Hepatocyte (in vitro differentiated cells): Measurements from ENCODE around the gene UBQLN4.

Experiments used
- CTCF ChIP-seq: fragments of 200-600 bp; sonication (generic); IDR thresholded peaks from 2 replicates; pipeline ENCODE4 v1.5.1; 2016; ENCODE audit warnings: antibody characterized with exemption, mild to moderate bottlenecking; ENCODE audit not compliant: poor library complexity
- EZH2 ChIP-seq: fragments of 200-600 bp; sonication (generic); IDR thresholded peaks from 2 replicates; pipeline ENCODE4 v1.6.1; 2016; ENCODE audit warnings: antibody characterized with exemption, mild to moderate bottlenecking, borderline replicate concordance
- EZH2phosphoT487 ChIP-seq: fragments of 200-600 bp; sonication (generic); IDR thresholded peaks from one replicate; pipeline ENCODE4 v1.6.1; 2018; ENCODE audit warnings: antibody characterized with exemption, mild to moderate bottlenecking, low read depth, moderate library complexity; ENCODE audit not compliant: unreplicated experiment, severe bottlenecking

- TF ChIP-seq CTCF (no peak), EZH2 (no peak), EZH2phosphoT487 (no peak)
These were observed 33.1 kb downstream of the UBQLN4 start, which contains the start of gene SSR2 for GRCh38 chr1:156020293-156021092.
